Measurements from ENCODE around the gene ANXA2R.

ANXA2R gene

DNA sequence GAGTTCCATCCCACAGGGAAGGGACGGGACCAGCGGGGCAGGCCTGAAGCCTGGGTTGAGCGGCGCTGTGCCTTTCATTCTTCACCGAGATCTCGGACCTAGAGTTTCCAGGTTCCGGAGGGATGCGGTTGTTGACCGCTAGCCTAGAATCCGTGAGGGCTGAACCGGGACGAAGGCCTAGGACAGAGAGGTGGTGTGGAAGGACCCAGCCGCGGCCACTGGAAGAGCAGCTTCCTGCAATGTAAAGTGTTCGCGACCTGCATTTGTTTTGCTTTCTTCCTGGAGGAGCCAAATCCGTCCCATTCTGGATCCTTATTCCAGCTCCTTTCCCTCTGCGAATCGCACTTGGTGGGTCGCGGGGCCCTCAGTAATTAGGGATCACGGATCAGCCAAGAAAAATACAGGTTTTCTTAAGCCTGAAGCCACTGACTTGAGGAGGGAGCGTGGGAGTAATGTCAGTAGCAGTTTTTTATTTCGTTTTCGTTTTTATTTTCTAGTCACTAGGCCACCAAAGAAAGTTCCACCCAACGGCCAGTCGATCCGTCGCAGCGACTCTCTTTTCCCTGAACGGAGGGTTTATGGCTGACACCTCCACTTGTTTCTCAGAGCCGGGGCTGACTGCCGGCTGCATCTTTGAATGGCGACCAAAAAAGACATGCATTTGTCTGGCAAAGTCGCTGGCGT is 48.6 kb downstream of the ANXA2R start:
- H3K36me3 Mint-ChIP-seq: peaks cover 8% of the 10 kb centered on the region
- no peak for ATAC-seq (ENCODE audit: low read depth)
- H3K27ac Mint-ChIP-seq: peak overlapping the region; percentile 99
- peak overlapping the region; percentile 98 for H3K4me3 Mint-ChIP-seq
- H3K4me1 Mint-ChIP-seq: peaks cover 31% of the 10 kb centered on the region
- peaks cover 5% of the 10 kb centered on the region for H3K9me3 Mint-ChIP-seq
- no peak for DNase-seq (ENCODE audit: low spot score in 2 of 2)
- H3K27me3 Mint-ChIP-seq: no peaks in the 10 kb centered on the region

DNA sequence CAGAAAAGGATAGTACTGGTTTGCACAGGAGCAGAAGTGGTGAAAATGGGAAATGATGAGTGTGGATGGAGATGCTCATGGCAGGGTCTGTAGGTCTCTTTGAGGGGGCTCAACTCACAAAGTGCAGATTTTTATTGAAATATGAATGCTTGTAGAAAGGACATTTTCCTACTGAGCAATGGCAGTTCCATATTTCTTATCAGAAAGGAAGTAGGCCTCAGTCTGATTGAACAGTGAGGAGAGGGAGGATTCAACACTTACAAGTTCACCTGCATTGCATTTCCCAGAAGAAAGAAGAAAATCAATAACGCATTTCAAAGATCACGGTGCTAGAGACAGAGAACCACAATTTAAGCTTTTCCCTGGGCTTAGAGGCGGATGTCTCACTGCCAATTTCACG is 49.2 kb downstream of the ANXA2R start:
- Mint-ChIP-seq H3K4me1 (peaks cover 32% of the 10 kb centered on the region), H3K4me3 (peak overlapping the region; percentile 98), H3K9me3 (peaks cover 5% of the 10 kb centered on the region)

More for the DNA sequence above, 49.2 kb downstream of the ANXA2R start:
- DNase-seq (ENCODE audit: low spot score in 2 of 2): no peak
- Mint-ChIP-seq H3K36me3 (peaks cover 9% of the 10 kb centered on the region), H3K27ac (peak overlapping the region; percentile 99), H3K27me3 (no peaks in the 10 kb centered on the region)
- ATAC-seq (ENCODE audit: low read depth): no peak
